Measurements from ENCODE around the gene RGS7.
"Not testable (repeated sequence)": the region's sequence is repeated elsewhere in the genome, so short reads cannot be mapped to it uniquely, and the experiment has no call there.

Gene RGS7

DNA sequence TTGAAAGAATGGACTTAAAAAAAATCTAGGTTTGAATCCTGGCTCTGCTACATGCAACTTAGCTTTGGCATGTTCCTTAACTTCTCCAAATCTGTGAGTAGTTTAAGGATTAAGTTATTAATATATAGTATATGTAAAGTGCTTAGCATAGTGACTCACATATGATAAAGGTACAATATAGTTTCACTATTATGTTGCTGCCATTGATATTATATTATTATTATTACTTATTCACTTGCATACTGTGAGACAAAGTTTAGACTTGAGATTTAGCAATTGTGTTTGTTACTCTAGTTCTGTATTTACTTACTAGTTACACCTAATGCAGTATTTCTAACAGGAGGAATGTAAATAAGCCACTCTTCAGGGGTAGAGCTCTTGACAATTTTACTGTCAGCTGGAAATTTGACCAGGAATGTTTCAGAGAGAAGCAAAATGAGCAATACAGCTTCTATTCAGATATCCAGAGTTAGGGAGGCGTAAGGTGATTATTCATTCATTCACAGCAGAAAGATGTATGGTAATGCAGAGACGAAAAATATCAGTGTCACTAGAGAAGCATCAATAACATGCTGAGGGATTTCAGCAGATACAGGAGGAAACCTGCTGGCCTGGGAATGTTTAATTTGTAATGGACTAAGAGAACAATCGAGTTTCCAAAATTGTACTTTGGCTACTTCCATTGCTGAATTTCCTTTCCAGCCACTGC, 25.5 kb downstream of the RGS7 start:
- DNase-seq: no peak

DNA sequence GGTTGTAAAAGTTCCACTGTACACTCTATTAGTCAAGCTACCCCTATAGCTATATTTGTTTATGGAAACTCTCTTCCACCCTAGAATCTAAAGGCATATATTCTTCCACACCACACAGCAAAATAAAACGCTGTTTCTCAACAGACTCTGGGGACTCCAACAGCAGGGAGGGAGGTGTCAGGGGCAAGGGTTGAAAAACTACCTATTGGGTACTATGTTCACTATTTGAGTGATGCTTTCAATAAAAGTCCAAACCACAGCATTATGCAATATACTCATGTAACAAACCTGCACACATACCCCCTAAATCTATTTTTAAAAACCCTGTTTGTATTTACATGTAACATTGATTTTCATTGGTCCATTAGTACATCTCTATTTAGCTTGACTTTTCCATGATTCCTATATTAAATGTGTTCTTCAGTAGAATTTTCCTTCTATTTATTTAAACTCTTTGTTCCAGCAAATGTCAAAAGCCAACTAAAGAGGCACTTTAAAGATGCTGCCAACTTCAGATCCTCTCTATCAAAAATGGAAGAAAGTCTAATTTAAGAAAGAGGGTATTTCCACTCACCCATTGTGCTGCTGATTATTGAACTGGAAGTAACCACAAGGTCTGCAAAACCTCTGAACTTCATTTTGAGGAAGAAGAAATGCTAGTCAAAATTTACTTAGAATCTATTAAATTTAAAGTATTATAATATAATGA, 26.2 kb downstream of the RGS7 start:
- DNase-seq: no peak

DNA sequence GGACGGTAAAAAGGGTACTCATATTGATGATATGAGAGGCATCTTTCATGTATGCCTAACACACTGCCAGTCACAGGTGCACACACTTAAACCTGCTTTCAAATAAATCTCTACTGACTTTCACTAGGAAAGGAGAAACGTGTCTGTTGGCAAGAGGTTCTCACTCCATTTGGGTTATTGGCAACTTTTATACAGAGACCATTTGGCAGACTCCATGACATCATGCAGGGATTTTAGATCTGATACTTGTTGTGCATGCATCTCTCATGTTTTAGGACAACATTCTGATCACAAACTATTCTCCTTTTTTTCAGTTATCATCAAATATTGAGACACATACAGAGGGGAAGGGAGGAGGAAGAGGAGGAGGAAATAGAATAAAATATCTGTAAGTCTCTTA, 31.5 kb downstream of the RGS7 start:
- DNase-seq: no peak

DNA sequence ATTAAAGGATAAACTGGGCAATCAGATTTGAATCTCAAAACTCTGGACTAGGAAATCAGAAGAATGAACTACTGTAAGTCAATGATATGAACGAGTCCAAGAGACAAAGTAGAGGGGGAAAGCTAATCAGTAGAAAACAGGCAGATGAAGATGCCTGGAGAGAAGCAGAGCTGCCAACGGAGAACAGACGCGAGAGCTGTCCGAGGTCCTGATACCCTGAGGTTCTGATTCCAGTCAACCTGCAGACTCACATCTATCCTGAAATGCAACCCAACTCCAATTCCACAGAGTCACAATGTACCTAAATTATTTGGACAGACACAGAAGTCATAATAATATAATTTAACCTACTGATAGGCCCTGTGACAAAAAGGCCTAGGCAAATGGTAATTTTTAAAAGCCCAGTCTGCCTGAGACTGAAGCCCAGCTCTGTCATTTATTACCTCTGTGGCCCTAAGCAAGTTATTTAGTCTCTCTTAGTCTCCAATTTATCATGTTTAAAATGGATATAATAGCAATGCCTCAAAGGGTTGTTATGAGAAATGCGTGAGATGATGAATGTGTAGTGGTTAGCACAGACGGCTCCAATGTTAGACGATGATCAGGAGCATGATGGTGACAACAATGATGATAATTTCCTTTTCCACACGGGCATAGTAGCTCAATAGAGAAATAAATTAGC, 33.4 kb downstream of the RGS7 start:
- no peak for DNase-seq

DNA sequence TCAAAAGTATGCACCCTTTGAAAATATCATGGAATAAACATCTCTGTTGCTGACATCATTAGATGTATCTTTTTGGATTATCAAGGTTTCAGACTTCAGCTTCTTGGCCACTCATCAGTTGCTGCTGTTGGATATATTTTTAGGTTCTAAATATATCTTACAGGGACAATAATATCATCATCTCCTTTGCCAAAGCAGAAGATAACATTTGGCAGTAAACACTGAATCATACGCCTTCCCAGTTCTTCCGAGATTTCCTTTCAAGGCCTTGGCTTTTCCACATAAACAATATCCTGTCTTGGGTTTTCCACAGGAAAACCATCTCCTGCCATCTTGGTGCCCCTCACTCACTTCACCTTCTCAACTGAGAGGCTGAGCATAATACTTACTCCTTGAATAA, 39.3 kb downstream of the RGS7 start:
- no peak for DNase-seq

DNA sequence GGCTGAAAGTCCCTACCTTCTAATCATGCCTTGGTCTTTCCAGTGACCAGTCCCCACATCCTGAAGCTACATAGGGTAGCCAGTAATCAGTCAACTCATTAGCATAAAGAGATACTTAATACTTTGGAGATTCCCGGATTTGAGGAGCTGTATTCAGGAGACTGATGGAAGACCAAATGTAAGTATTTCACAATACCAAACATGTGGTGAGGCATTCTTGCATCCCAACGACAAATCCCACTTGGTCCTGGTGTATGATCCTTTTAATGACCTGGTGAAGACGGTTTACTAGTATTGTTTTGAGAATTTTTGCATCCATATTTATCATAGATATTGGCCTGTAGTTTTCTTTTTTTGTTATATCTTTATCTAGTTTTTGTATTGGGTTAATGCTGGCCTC, 40.6 kb downstream of the RGS7 start:
- no peak for DNase-seq

DNA sequence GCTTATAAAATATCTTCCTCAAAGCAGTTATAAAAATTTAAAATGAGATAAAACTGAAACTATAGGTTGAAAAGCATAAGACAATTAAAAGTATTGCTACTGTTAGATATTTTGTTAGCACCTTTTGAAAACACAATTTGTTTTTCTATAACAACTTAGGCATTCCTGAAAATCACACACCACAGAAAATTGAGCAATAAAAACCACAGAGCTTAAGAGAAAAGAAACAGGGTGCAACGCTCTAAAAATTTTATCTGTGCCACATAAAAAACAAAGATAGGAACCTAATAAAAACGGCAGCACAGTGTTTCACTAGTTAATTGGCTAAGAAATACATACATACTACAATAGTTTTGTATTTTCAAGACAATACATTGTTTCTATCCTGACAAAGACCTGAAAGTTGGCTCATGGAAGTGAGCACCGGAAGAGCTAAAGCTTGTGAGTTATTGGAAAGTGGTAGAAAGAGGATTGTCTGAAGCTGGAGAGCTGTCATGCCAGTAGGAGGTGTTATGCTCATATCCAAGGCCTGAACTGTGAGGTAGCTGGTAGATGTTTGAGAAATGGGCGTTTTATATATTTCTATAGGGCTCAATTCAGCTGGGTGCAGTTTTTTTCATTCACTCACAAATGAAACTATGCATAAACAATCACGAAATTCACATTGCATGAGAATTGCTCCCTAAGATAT, 45.8 kb downstream of the RGS7 start:
- no peak for DNase-seq

DNA sequence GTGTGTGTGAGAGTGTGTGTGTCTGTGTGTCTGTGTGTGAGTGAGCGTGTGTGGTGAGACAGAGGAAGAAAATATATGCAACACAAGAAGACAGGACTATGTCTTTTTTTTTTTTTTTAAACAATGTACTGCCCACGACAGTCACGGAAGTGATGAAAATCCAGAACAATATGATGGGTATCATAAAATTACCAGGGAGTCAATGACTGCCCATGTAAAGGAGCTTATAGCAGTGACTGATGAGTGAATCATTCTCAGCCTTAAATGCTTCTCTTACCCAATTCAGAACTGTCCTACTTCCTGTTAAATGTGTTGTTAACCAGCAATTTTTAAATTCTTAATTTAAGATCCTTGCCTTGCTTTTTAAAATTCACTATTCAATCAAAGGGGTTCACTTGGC, 46.6 kb downstream of the RGS7 start:
- no peak for DNase-seq

DNA sequence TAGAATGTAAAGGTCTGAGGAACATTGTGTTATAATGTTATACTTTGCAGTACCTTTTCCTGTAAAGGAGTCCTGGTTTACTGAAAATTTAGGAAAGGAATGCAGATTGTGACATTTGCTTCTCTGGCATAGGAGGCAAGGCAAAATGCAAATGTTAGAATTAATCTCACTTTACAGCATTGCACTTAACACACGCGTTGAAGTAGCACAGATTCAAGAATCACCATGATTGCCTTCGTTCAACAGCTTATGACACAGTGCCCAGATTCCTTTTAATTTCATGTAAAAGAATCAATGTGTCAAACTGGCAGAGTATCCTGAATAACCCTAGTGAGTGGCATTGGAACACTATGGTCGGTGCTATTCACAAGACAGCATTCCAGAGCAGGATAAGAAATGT, 47.4 kb downstream of the RGS7 start:
- no peak for DNase-seq

DNA sequence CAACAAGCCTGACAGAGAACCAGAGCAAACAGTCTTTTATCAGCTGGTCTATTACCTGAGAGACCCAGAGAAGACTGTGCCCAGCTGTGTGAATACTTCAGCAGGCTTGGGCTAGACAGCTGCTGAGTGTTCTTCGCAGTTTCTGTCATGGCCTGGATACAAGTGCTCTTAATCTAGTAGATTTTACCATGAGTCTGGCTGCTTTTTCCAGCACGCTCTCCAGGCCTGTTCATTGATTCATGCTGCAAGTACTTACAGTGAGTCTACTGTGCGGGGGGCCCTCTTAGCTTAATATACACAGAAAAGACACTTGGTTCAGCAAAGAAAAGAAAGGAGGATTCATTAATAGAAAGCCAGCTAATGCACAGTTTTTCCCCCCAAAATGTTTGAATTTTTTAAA, 48.5 kb downstream of the RGS7 start:
- DNase-seq: no peak

DNA sequence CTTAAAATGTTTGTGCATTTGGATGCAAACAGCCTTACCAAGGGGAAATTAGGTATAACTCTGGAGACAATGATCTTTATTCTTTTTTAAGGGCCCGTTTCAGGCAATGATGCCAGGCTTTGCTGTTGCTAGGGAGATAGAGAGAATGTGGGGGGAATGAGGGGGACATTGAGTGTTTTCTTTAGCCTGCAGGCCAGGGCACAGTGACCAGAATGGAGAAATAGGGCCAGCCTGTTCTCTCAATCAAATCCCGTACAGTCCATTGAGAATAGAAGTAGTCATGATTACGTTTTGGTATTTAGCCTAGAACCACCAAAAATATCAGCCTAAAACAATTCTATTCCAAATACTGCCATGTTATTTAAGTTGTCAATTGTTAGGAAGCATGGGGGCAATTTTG, 49.0 kb downstream of the RGS7 start:
- no peak for DNase-seq

DNA sequence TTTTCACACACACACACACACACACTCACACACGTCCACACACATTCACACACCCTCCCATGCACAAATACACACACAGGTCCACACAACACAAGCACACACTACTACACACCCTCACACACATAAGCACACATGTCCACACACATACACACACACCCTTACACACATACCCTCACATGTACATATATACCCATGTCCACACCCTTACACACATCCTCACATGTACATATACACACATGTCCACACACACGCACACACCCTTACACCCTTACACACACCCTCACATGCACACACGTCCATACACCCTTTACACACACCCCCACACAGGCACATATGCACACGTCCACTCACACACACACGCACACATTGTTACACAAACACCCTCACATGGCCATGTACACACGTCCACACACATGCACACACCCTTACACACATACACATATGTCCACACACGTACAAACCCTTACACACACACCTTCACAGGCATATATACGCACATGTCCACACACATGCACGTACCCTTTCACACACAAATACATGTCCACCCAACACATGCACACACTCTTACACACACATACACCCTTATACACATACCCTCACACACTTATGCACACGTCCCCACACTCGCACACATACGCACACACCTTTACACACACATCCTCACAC, 50.7 kb downstream of the RGS7 start:
- no peak for DNase-seq

DNA sequence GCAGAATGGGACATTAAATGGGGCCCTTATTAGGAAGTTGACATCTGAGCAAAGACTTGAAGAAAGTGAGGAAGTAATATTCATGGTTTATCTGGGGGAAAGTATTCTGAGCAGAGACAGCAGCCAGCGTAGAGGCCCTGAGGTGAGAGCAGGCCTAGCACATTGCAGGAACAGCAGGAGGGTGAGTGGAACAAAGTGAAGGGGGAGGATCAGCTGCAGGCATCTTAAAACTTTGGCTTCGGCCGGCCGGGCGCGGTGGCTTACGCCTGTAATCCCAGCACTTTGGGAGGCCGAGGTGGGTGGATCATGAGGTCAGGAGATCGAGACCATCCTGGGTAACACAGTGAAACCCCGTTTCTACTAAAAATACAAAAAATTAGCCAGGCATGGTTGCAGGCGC, 55.0 kb downstream of the RGS7 start:
- not testable (repeated sequence) for DNase-seq

DNA sequence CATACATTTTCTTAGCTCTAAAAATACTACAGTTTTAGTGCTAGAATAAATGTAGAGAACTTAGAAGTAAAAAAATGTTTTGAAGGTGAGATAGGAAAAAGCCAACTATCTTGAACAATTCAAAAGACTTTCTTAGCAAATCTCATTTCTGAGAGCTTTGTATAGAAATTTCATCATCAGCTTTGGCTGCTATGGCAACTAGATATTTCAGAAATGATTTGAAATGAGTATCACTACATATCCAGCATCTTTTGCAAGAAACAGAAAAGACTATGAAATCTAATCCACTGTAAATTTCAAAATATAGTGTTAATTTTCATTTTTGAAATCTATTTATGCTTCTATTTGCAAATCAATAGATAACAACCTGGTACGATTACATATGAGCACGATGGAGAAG, 57.7 kb downstream of the RGS7 start:
- DNase-seq: no peak

DNA sequence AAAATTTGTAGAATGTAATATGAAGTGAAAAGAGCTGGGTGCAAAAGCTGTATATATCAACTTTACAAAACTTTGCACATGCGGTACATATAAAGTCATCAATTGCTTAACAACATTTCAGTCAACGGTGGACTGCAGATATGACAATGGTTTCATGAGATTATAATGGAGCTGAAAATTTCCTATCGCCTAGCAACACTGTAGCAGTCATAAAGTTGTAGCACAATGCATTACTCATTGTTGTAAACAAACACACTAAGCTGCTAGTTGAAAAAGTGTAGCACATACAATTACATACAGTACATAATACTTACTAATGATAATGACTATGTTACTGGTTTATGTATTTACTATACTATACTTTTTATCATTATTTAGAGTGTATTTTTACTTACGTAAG, 64.0 kb downstream of the RGS7 start:
- DNase-seq: no peak

DNA sequence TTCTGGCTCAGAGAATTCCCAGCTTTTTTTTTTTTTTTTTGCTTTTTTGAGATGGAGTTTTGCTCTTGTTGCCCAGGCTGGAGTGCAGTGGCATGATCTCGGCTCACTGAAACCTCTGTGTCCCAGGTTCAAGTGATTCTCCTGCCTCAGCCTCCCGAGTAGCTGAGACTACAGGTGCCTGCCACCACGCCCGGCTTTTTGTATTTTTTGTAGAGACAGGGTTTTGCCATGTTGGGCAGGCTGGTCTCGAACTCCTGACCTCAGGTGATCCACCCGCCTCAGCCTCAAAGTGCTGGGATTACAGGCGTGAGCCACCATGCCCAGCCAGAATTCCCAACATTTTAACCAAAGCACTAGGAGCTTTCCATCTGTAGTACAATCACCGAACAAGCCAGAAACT, 65.5 kb downstream of the RGS7 start:
- not testable (repeated sequence) for DNase-seq

DNA sequence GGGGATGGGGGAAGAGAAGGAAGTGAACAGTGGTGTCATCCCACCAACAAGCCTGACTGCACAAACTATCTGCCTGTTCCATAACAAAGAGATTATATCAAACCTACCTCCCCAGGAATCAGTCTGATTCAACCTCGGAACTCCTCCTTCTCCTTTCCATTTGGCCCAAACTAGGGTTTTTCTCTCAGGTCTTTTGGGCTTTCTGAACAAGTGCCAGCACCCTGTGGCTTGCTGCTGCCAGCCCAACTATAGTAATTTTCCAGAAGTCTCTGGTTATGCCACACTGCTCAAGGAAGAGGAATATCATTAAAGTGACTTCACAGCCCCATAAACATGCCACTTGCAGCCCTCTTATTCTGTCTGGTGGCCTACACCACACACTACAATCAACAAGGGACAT, 70.5 kb downstream of the RGS7 start:
- DNase-seq: no peak

DNA sequence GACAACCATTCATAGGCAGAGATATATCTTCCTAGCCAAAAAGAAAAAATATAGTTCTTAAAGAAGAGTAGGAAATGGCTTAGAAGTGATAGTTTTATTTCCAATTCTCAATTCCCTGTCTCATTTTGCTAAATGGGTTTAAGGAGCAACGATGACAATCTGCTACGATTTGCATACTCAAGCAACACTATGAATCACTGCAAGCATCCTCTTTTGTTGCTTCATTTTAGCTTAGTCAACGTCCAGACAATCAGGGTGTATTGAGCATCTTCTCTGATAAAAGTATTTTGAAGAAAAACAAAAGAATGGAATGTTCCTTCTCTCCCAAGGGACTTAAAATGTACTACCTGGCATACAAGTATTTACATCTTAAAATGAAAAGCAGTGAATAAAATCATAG, 80.6 kb downstream of the RGS7 start:
- no peak for DNase-seq

DNA sequence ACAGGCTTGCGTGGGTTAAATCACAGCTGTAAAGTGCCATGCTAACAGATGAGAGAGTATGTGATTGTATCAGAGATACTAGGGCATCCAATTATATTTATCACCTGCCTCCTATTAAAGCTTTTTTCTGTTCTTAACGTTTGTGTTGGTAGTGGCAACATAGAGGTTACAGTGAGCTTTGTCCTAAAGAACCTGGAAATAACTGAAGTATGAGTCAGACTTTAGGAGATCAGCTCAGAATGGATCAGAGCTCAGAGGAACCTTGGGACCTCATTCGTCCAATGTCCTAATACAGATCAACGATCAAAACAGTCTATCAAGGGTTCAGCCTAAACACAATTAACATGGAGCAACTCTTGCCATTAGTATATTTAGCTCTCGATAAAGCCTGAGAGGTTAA, 81.0 kb downstream of the RGS7 start:
- no peak for DNase-seq

DNA sequence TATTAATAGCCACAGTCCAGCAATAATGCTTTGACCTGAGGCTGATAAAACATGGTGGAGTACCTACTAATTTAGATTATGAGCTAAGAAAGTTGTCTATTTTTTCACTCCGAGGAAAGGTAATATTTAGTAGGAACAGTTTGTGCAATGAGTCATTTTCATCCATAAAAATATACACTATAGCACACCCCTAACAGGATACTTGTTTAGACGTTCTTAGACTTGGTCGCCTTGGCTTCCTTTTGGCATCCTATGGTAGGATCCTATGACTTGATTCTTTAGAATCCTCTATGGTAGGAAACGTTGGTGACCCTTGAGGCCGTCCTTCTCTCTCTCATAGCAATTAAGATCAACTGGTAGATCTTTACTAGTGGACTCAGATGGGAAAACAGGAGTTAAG, 81.8 kb downstream of the RGS7 start:
- no peak for DNase-seq

DNA sequence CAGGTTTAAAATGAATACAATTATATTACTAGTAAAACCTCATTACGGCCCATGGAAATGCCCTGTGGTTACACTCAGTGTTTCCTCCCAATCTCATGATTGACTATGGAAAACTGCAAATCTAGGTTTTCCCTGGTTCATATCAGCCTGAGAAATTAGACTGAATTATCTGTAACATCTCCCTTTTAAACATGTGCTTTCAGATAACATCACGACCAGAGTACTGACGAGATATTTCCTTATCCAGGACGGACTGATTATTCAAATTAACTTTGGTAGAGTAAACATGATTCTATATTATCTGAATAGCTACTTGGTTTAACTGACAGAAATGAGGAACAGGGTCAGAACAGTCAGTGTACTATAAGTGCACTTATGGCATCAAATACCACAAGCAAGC, 82.3 kb downstream of the RGS7 start:
- DNase-seq: no peak

DNA sequence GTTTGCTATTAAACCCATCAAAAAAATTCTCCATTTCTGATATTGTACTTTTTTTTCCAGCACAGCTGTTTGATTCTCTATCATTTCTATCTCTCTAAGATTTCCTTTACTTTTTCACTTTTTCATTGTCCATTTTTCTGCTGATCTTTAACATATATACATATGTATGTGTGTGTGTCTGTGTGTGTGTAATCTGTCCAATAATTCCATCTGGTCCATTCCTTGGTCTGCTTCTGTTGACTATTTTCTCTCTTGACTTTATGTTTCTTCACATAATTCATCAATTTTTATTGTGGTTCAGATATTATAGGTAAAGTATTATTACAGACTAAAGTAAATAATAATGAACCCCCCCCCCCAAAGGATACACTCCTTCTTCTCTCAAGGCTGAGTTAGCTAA, 84.2 kb downstream of the RGS7 start:
- DNase-seq: no peak

DNA sequence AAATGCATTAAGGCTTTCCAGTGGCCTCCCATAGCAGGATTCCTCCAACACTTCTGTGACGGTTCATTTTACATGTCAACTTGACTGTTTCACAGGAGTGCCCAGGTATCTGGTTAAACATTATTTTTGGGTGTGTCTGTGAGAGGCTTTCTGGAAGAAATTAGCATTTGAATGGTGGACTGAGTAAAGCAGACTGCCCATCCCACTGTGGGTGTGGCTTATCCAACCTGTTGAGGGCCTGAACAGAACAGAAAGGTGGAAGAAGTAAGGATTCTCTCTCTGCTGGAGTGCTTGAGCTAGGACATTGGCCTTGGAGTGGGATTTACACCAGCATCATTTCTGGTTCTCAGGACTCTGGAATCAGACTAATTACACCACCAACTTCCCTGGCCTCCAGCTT, 85.6 kb downstream of the RGS7 start:
- DNase-seq: no peak
